Measurements from ENCODE around the gene GRIK1.
"Not testable (repeated sequence)": the region's sequence is repeated elsewhere in the genome, so short reads cannot be mapped to it uniquely, and the experiment has no call there.

GRIK1 gene

DNA sequence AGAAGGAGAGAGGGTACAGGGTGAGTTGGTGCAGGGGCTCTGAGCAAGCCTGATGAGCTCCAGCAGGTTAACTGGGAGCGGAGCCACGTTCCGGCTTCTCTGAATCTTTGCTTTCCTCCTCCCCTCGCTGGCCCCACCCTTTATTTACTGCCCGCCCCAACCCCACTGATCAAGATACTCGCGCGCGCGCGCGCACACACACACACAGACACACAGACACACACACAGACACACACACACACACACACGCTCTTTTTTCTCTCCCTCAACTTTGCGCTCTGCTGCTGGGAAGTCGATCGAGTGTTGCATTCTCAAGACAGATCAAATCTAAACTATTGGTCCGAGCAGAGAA is at the start of gene GRIK1:
GRIK1 (minus strand) TSS at position 73 of the 352 bp plus-strand sequence.
- DNase-seq (ENCODE audit: low read depth, low spot score) = no peak

GRCh38 chr21:29987762-29988161 is 48.0 kb upstream of the GRIK1 start:
- DNase-seq (ENCODE audit: low read depth, low spot score) = no peak

GRCh38 chr21:29985866-29986265 is 46.1 kb upstream of the GRIK1 start:
- no peak for DNase-seq (ENCODE audit: low read depth, low spot score)

GRCh38 chr21:29979043-29979442 is 39.2 kb upstream of the GRIK1 start:
- no peak for DNase-seq (ENCODE audit: low read depth, low spot score)

DNA sequence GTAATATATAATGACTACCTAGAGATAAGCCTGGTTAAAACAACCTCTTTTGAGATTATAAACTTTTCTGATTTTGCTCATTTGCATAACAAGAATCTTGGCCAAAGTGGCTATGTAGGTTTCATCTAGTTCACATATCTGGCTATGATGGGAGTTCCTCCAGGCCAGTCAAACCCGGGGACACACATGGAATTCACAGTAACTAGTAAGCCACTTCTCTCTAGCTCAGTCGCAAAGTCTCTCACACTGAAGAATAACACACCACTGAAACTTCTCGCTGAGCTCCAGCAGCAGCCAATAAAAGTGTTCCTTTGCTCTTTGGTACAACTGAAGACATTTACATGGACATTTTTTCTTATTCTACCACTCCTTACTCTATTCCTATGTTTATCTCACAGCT is 36.0 kb upstream of the GRIK1 start:
- DNase-seq (ENCODE audit: low read depth, low spot score) = no peak

DNA sequence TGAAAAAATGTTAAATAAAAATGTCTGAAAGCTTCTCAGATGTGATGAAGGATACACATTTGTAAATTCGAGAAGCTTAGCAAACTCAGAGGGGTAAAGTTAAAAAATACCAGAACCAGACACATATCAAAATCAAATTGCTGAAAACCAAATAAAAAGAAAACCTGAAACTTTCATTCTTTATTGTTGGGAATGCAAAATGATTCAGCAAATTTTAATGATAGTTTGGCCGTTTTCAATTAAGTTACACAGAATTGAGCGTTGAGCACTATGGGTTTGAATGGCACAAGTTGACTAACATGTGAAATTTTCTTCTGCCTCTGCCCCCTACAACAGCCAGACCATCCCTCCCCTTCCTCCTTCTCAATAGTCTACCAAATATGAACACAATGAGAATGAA is 33.5 kb upstream of the GRIK1 start:
- no peak for DNase-seq (ENCODE audit: low read depth, low spot score)

DNA sequence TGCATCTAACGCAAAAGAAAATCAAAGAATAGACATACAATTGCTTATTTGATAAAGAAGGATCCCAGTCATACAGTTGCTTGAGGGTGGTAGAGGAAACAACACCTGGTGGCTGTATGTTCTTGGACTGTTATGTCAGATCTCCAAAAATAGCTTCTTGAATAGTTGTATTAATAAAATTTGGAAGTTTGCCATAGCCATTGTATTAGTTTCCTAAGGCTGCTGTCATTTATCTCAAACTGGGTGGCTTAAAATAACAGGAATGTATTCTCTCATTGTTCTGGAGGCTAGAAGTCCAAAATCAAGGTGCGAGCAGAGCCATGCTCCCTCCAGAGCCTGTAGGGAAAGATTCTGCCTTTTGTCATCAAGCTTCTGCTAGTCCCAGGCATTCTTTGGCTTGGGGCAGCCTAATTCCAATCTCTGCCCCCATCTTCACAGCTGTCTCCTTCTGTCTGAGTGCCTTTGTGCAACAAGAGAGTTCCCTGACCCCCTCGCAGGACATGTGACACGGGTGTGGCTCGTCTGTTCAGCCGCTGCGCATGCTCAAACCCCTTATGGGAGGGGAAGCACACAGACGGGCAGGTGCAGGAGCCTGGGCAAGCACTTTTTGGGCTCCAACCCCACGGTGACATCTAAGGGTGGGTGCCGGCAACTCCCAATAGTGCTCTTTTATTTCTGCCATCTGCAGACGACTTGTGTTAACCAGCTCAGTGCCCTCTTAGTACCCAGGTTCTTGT is 21.7 kb upstream of the GRIK1 start:
- no peak for DNase-seq (ENCODE audit: low read depth, low spot score)

DNA sequence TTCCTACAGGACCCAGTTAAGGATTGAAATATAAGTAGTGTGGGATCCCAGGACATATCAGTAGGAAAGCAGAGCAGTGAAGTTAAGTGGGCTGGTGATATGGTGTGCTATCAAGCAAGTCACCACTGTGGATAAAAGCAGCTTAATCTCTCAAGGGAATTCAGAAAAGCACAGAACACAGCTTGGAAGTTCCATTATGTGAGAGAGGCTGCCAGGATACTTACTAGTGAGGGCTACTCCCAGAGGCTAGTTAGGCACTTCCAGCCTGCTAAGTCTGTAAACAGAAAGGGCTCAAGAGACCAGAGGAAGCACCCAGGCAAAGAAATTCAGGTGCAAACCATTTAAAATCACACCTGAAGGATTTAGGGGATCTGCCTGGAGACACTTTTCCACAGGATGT is 18.8 kb upstream of the GRIK1 start:
- no peak for DNase-seq (ENCODE audit: low read depth, low spot score)

GRCh38 chr21:29958035-29958434 is 18.2 kb upstream of the GRIK1 start:
- not testable (repeated sequence) for DNase-seq (ENCODE audit: low read depth, low spot score)

DNA sequence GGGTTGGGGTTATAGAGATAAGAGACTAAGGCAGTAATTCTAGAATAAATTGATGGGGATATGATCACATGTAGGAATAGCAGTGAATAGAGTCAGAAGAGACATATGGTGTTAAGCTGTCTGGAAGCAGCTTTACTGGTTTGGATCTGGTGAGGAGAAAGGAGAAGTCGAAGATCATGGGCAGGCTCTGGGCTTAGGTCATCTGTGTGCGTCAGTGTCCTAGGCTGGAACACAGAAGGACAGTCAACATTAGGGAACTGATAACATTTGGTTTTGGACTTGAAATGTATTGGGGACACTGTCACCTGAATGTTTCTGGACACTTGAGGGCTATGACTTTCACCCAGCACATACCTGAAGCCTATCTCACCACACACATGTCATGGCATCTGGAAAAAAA is 13.9 kb upstream of the GRIK1 start:
- no peak for DNase-seq (ENCODE audit: low read depth, low spot score)

GRCh38 chr21:29953072-29953471 is 13.3 kb upstream of the GRIK1 start:
- DNase-seq (ENCODE audit: low read depth, low spot score) = no peak

DNA sequence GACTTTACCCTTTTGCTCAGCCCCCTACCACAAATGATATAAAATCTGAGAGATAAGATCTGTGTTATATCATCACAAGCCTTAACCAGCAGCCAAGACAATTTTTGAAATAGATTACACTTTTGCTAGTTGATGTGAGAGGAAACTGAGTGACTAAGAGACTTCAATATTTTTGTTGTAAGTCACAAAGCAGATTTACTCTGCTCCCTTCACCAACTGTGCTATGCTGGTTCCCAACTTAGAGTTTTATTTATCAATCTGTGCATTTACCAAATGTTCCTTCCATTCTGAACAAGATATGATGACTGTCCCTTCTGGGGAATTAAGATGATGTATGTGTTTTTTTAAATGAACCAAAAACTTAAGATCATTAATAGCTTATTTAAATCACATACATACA is 12.1 kb upstream of the GRIK1 start:
- DNase-seq (ENCODE audit: low read depth, low spot score) = no peak

- no peak for DNase-seq (ENCODE audit: low read depth, low spot score)
These were observed 10.2 kb upstream of the GRIK1 start for GRCh38 chr21:29949991-29950390.

DNA sequence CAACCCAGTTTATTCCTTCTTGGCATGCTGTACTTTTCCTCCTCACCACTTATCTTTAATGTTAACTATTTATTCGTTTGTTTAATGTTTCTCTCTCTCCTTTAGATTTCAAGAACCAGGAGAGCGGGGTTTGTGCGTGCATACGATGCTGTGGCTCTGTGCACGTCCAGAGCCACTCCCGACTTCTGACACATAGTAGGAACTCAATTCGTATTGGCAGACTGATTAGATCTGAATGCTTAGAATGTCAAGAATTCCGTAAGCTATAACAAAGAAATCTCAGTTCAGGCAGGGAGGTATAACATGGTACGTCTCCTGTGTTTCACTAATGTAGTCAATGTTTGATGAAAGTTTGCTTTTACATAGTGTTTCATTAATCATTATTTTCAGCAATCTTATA is 7.3 kb upstream of the GRIK1 start:
- DNase-seq (ENCODE audit: low read depth, low spot score) = no peak

DNA sequence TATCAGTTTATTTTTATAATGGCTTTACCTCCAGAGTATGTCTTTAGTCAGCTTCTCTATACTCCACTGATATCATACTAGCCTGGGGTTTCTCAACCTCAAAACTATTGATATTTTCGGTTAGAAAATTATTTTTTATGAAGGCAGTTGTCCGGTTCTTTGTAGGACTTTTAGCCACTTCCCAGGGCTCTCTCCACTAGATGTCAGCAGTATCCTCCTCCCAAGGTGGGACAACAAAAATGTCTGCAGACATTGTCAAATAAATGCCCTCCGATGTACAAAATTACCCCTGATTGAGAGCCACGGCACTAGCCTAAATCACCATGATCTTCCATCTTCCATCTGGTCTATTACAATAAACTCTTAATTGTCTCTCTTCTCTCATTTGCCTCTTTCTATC is 4.1 kb upstream of the GRIK1 start:
- no peak for DNase-seq (ENCODE audit: low read depth, low spot score)

DNA sequence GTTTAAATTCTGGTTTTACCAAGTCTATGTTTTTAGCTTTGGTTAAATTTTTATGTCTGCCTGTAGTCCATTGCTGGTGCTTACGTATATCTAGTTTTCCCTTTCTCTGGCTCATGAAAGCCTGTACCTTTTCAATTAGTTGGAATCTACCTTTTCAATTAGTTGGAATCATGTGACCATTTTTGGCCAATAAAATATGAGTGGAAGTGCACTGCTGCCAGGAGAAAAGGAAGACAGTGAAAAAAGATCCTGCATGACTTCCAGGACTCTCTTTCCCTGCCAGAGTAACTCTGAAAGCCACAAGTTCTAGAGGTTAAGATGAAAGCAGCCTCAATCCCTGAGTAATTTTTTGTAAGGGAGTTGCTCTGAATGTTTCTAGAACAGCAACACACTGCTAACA is 2.2 kb upstream of the GRIK1 start:
- DNase-seq (ENCODE audit: low read depth, low spot score) = no peak

- DNase-seq (ENCODE audit: low read depth, low spot score) = no peak
These were observed 1.2 kb upstream of the GRIK1 start for GRCh38 chr21:29940991-29941390.

DNA sequence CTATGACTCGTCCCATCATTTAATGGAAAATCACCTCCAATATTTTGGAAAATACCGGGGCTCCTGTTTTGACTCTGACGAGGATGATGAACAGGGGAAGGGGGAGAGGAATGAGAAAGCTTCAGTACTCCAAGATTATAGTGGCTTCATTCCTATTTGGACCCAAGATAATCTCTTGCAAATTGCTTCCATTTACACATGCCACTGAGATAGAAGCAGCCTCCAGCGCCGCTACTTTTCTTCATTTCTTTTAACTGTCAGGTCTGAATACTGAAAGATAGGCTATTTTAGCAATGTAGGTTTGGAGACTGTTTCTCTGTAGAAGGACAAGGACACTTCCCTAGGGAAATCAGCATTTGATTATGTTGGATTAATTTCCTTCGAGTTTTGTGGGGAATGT is 565 bp upstream of the GRIK1 start:
- DNase-seq (ENCODE audit: low read depth, low spot score) = no peak

- no peak for DNase-seq (ENCODE audit: low read depth, low spot score)
These were observed 482 bp downstream of the GRIK1 start for GRCh38 chr21:29939104-29939923.

GRCh38 chr21:29938776-29939103 is 1.1 kb downstream of the GRIK1 start:
- no peak for DNase-seq (ENCODE audit: low read depth, low spot score)

- no peak for DNase-seq (ENCODE audit: low read depth, low spot score)
These were observed 6.7 kb downstream of the GRIK1 start for GRCh38 chr21:29933088-29933487.

- no peak for DNase-seq (ENCODE audit: low read depth, low spot score)
These were observed 11.3 kb downstream of the GRIK1 start for GRCh38 chr21:29928537-29928936.

GRCh38 chr21:29920938-29921337 is 18.9 kb downstream of the GRIK1 start:
- DNase-seq (ENCODE audit: low read depth, low spot score) = no peak
